Activated CD4-positive, alpha-beta T cell treated with anti-CD3 and anti-CD28 coated beads for 48 hours (primary cell): Measurements from ENCODE around the gene TENM4.

Experiments used
- DNase-seq: peaks from one replicate; pipeline ENCODE4 v3.0.0-alpha.2; 2020

The TENM4 gene

GRCh38 chr11:79102840-79103239 lies 338.0 kb downstream of the TENM4 start:
- no peak for DNase-seq

DNA sequence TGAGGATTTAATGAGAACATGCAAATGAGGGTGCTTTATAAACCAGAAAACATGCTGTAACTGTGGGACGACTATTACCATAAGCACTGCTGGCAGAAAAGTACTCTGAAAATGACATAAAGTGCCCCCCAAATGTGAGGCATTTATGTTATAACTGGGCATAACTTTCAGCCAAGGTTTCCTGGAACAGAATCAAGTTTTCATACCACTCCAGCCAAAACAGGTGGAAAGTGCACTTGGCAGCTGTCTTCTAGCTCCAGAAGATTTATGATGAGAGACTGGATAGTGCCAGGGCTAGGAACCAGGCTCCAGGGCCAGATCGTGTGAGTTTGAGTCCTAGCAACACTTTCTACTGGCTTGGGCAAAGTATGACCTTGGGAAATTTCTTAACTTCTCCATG lies 339.2 kb downstream of the TENM4 start:
- no peak for DNase-seq

GRCh38 chr11:79100093-79100910 lies 340.5 kb downstream of the TENM4 start:
- peak; percentile 50 for DNase-seq

DNA sequence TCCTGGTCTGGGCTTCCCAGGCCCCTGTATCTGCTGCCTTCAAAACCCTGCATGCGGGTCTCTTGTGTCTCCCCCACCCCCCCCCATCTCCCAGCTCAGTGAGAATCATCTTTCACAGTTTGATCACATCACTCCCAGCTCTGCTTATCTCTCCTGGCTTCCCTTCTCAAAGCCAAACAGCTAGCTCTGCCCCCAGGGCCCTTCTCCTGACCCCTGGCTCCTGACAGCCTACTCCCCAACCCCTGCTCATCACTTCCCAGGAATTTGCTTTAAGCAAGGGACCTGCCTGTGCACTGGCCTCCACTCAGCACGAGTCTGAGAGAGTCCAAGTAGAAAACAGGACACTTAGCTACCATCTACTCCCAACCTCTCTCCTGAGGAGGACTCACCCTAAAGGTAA lies 342.7 kb downstream of the TENM4 start:
- DNase-seq: no peak

DNA sequence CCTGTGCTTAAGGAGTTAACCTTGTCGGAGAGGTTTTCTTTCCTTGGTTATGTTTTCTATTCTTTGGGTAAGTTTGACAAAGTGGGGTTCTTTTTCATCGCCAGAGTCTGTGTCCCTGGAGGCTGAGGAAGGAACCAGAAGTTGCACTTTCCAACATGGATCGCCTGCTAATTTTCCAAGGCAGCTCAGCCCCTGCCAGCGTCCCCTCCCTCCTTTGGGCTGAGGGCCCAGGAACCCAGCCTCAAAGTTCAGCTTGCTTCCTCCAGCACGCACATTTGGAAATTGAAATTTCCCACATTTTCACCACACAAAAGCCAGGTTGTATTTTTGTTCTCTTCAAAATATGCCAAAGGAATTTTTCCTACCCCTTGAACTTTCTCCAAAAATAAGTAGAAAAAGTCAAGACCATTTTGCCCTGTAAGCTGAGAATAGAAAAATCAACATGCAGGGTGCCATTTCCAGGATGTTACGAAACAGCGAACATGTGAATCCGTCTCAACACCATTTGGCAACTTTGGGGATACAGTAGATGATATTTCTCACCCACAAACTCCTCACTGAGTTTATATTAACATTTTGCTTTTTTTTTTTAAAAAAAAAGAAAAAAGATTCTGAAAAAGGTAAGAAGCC lies 343.5 kb downstream of the TENM4 start:
- no peak for DNase-seq

DNA sequence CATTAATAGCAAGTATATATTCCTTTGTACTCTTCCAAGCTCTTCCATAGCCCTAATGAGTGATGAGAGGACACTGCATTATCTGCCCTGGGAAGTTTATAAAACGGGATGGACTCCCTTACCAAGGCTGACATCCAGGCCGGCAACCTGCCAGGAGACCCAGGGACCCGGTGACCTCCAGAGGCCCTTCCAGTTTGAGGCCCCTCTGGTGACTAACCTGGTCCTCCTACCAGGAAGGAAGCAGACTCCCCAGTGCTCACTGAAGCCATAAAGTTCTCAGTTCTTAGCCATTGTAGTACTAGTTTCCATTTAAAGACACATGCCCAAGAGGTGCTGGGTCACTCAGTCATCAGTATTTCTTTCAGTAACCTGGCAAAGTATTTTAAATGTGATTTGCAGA lies 345.4 kb downstream of the TENM4 start:
- DNase-seq: no peak

GRCh38 chr11:79094616-79095015 lies 346.2 kb downstream of the TENM4 start:
- no peak for DNase-seq

DNA sequence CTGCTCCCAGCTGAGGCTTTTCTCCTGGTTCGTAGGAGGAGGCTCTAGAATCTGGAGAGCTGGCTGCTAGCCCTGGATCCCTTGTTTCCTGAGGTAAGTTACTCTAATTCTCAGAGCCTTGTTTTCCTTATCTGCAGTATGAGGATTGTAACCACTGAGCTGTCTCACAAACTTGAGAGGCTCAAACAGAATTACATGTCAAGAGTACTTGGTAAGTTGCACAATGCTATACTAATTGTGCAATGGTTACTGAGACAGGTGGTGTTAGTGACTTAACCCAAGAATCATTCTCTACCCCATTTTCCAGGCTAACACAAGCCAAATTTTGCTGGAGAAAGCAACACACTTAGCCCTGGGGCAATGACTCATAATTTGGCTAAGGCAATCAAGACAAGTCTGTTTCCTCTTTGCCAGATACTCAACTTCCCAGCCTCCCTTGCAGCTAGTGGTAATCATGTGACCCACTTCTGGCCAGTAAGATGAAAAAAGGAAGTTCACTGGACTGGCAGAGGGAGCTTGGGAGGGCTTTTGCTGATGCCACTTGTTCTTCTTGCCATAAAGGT lies 348.0 kb downstream of the TENM4 start:
- no peak for DNase-seq

GRCh38 chr11:79090191-79090705 lies 350.6 kb downstream of the TENM4 start:
- DNase-seq: no peak

DNA sequence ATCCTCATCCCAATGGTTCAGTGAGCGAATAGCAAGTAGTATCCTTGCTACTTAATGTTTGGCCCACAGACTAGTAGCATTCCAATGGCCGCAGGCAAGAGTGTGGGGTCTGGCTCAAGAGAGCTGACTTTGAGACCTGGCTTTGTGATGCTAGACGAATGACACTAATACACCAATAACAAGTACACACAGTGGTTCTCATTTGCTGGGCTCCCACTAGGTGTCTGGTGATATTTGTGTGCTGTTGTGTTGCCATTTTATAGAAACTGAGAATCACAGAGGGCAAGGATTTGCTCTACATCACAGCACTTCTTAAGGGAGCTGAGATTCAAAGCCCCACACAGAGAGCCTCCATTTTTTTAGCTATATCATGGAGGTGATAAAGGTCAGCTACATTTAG lies 351.2 kb downstream of the TENM4 start:
- no peak for DNase-seq

DNA sequence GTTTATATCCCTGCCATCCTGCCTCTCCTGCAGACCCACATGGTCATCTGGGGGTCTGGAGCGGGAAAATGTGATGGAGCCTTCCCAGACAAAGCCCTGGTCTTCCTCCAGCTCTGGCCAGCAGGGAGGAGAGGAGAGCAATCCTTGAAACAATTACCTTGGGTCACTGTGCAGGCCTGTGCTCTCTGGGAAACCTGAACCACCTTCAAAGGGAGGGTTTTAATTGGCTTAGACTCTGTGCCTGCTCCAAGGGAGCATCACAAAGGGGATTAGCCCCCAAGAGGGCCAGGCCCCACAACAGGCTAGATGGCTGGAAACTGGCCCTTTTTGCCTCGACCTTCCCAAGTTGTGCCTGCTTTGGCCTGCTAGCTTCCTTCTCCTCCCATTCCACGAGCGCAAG lies 351.9 kb downstream of the TENM4 start:
- no peak for DNase-seq

GRCh38 chr11:79087961-79088318 lies 352.9 kb downstream of the TENM4 start:
- no peak for DNase-seq

- no peak for DNase-seq
Observed at GRCh38 chr11:79087238-79087960, 353.4 kb downstream of the TENM4 start.

DNA sequence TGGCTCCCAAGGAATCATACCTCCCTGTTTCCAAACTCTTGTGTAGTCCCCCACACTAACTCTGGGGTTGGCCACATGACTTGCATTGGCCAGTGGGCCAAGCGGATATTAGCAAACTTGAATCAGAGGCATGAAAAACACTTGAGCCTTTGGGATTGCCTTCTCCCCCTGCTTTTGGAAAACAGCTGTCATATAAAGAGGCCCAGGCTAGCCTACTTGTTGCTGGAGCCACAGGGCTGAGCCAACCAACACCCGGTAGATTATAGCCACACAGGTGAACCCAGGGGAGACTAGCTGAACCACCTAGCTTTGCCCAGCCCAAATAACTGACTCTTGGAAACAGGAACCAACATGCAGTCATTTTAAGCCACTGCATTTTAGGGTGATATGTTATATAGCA lies 354.8 kb downstream of the TENM4 start:
- no peak for DNase-seq

DNA sequence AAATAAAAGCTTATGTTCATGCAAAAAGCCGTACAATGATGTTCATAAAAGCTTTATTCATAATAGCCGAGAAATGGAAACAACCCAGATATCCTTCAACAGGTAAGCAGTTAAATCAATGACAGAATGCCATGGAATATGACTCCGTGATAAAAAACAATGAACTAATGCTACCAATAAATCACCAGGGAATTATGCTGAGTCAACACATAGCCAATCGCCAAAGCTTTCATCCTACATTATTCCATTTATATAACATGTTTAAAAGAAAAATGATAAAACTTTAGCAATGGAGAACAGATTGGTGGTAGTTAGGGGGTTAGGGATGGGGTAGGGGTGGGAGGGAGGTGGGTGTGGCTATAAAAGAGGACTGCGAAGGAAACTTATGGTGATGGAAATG lies 356.4 kb downstream of the TENM4 start:
- no peak for DNase-seq

DNA sequence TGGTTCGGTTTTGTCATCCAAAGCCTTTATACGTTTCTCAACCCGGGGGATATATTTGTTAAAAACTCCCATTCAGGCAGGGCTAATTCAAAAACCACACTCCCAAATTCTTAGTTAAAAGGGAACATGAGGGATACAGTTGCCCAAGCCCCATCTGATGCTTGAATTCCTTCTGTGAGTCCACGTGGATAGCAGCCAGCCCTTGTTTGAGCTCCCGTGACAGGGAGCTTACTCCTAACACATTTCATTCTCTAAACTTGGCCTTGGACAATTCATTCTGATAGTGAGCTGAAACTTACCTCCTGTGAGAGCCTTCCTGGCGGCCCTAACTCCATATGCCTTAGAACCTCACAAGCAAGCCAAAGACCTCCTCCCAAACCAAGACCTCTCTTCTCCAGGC lies 357.5 kb downstream of the TENM4 start:
- DNase-seq: no peak

- no peak for DNase-seq
Observed at GRCh38 chr11:79082907-79083306, 357.9 kb downstream of the TENM4 start.

DNA sequence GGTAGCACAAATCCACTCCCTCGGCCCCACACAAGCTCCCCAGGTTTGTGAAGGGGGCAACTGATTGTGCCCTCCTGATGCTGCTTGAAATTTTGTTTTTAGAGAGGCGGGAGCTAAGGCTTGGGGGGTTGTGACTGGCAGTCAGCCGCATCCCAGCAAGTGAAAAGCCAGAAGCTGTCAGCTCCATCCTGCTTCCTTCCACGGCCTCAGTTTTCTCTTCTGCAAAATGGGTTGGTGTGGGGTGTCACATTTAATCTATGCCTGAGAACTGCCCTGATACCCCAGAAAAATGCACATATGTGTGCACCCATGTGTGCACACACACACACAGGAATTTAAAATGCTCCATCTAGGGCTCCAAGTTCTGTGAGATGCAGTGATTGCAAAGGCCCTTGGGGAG lies 358.6 kb downstream of the TENM4 start:
- no peak for DNase-seq

- no peak for DNase-seq
Observed at GRCh38 chr11:79081471-79082031, 359.3 kb downstream of the TENM4 start.

DNA sequence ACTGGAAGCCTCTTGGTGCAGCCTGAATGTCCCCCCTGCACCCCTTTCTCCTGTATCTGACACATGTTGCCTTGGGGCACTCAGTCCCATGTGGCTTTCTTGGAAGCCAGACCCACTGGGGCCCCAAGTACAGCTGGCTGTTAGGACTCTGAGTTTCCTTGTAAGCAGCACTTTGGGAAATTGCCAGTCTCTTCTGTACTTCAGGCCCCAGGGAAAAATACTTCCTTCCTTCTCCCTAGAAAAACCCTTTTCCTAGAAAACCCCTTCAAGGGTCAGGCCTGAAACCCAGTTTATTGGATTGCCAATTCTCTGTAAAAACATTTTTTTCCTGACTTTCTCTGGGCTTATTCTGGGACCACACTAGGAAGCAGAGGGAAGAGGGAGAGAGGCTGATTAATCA lies 360.3 kb downstream of the TENM4 start:
- no peak for DNase-seq

- DNase-seq: no peak
Observed at GRCh38 chr11:79078999-79079398, 361.8 kb downstream of the TENM4 start.

GRCh38 chr11:79078456-79078855 lies 362.4 kb downstream of the TENM4 start:
- DNase-seq: no peak

- DNase-seq: no peak
Observed at GRCh38 chr11:79077702-79078330, 363.0 kb downstream of the TENM4 start.
